ENCODE results near the gene LRRC9. TPM values are rescaled to one million over a fixed set of nuclear protein-coding genes. Genes with fewer than 3 reads are reported as not detected.

Gene LRRC9
- total and polyA plus RNA-seq, 2 experiments from 2014 or later: 2.2 to 3.1 TPM

DNA sequence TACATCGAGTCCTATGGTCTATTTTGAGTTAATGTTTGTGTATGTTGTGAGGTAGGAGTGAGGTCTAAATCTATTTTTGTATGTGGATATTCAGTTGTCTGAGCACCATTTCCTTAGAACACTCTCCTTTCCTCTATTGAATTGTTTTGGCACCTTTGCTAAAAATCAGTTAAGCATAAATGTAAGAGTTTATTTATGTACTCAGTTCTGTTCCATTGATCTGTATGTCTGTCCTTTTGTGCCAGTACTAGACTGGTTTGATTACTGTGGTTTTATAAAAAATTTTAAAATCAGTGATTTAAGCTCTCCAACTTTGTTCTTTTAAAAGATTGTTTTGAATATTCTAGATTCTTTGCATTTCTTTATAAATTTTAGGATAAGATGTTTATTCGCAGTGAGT lies 101.7 kb downstream of the LRRC9 start:
- no peak overlapping the region for H3K4me3 Mint-ChIP-seq
- no peak overlapping the region for H3K4me2 ChIP-seq
- no peaks in the 10 kb centered on the region; the same call in 2 of the 3 replicates for H3K9me3 Mint-ChIP-seq
- no peaks in the 10 kb centered on the region for H3K4me1 ChIP-seq (ENCODE audit: insufficient read depth)
- no peak for ATAC-seq
- no peaks in the 10 kb centered on the region for H4K20me1 ChIP-seq (replicated peaks; ENCODE audit: insufficient read depth)
- H3K27me3 ChIP-seq (ENCODE audit: insufficient read depth): no peaks in the 10 kb centered on the region
- no peak for DNase-seq (ENCODE audit: low spot score)
- H3K4me3 ChIP-seq: no peak overlapping the region
- no peaks in the 10 kb centered on the region for H3K36me3 Mint-ChIP-seq (ENCODE audit: low read depth)
- H3K36me3 ChIP-seq (ENCODE audit: insufficient read depth): no peaks in the 10 kb centered on the region
- H3K27ac Mint-ChIP-seq: no peak overlapping the region
- H2AFZ ChIP-seq: no peak overlapping the region
- no peaks in the 10 kb centered on the region for H3K9me2 ChIP-seq (ENCODE audit: insufficient read depth)
- no peak overlapping the region for H3K27ac ChIP-seq (ENCODE audit: low read depth)
- H3K27me3 Mint-ChIP-seq (ENCODE audit: insufficient read depth, low read depth, poor library complexity): no peaks in the 10 kb centered on the region
- H3K79me2 ChIP-seq (replicated peaks; ENCODE audit: insufficient read depth): no peaks in the 10 kb centered on the region
- no peak for TF ChIP-seq EZH2phosphoT487 (IDR thresholded peaks at IDR 0.05; ENCODE audit: unreplicated experiment)
- TF ChIP-seq JUNB (IDR thresholded peaks at IDR 0.05; ENCODE audit: unreplicated experiment): no peak
- no peak for TF ChIP-seq POLR2AphosphoS5 (IDR thresholded peaks at IDR 0.05; ENCODE audit: low read depth)
- TF ChIP-seq, protein P1, sequence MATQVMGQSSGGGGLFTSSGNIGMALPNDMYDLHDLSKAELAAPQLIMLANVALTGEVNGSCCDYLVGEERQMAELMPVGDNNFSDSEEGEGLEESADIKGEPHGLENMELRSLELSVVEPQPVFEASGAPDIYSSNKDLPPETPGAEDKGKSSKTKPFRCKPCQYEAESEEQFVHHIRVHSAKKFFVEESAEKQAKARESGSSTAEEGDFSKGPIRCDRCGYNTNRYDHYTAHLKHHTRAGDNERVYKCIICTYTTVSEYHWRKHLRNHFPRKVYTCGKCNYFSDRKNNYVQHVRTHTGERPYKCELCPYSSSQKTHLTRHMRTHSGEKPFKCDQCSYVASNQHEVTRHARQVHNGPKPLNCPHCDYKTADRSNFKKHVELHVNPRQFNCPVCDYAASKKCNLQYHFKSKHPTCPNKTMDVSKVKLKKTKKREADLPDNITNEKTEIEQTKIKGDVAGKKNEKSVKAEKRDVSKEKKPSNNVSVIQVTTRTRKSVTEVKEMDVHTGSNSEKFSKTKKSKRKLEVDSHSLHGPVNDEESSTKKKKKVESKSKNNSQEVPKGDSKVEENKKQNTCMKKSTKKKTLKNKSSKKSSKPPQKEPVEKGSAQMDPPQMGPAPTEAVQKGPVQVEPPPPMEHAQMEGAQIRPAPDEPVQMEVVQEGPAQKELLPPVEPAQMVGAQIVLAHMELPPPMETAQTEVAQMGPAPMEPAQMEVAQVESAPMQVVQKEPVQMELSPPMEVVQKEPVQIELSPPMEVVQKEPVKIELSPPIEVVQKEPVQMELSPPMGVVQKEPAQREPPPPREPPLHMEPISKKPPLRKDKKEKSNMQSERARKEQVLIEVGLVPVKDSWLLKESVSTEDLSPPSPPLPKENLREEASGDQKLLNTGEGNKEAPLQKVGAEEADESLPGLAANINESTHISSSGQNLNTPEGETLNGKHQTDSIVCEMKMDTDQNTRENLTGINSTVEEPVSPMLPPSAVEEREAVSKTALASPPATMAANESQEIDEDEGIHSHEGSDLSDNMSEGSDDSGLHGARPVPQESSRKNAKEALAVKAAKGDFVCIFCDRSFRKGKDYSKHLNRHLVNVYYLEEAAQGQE (IDR thresholded peaks at IDR 0.05; ENCODE audit: unreplicated experiment): no peak
- TF ChIP-seq ZNF331 (CRISPR knock-in tag; IDR thresholded peaks at IDR 0.05; ENCODE audit: low read depth): no peak
- no peak for TF ChIP-seq CREB1 (CRISPR knock-in tag; IDR thresholded peaks at IDR 0.05; ENCODE audit: low read depth)
- TF ChIP-seq, protein P2, sequence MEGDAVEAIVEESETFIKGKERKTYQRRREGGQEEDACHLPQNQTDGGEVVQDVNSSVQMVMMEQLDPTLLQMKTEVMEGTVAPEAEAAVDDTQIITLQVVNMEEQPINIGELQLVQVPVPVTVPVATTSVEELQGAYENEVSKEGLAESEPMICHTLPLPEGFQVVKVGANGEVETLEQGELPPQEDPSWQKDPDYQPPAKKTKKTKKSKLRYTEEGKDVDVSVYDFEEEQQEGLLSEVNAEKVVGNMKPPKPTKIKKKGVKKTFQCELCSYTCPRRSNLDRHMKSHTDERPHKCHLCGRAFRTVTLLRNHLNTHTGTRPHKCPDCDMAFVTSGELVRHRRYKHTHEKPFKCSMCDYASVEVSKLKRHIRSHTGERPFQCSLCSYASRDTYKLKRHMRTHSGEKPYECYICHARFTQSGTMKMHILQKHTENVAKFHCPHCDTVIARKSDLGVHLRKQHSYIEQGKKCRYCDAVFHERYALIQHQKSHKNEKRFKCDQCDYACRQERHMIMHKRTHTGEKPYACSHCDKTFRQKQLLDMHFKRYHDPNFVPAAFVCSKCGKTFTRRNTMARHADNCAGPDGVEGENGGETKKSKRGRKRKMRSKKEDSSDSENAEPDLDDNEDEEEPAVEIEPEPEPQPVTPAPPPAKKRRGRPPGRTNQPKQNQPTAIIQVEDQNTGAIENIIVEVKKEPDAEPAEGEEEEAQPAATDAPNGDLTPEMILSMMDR (conservative IDR thresholded peaks at IDR 0.05; ENCODE audit: low read depth in 2 of 2): no peak
- TF ChIP-seq, protein P3, sequence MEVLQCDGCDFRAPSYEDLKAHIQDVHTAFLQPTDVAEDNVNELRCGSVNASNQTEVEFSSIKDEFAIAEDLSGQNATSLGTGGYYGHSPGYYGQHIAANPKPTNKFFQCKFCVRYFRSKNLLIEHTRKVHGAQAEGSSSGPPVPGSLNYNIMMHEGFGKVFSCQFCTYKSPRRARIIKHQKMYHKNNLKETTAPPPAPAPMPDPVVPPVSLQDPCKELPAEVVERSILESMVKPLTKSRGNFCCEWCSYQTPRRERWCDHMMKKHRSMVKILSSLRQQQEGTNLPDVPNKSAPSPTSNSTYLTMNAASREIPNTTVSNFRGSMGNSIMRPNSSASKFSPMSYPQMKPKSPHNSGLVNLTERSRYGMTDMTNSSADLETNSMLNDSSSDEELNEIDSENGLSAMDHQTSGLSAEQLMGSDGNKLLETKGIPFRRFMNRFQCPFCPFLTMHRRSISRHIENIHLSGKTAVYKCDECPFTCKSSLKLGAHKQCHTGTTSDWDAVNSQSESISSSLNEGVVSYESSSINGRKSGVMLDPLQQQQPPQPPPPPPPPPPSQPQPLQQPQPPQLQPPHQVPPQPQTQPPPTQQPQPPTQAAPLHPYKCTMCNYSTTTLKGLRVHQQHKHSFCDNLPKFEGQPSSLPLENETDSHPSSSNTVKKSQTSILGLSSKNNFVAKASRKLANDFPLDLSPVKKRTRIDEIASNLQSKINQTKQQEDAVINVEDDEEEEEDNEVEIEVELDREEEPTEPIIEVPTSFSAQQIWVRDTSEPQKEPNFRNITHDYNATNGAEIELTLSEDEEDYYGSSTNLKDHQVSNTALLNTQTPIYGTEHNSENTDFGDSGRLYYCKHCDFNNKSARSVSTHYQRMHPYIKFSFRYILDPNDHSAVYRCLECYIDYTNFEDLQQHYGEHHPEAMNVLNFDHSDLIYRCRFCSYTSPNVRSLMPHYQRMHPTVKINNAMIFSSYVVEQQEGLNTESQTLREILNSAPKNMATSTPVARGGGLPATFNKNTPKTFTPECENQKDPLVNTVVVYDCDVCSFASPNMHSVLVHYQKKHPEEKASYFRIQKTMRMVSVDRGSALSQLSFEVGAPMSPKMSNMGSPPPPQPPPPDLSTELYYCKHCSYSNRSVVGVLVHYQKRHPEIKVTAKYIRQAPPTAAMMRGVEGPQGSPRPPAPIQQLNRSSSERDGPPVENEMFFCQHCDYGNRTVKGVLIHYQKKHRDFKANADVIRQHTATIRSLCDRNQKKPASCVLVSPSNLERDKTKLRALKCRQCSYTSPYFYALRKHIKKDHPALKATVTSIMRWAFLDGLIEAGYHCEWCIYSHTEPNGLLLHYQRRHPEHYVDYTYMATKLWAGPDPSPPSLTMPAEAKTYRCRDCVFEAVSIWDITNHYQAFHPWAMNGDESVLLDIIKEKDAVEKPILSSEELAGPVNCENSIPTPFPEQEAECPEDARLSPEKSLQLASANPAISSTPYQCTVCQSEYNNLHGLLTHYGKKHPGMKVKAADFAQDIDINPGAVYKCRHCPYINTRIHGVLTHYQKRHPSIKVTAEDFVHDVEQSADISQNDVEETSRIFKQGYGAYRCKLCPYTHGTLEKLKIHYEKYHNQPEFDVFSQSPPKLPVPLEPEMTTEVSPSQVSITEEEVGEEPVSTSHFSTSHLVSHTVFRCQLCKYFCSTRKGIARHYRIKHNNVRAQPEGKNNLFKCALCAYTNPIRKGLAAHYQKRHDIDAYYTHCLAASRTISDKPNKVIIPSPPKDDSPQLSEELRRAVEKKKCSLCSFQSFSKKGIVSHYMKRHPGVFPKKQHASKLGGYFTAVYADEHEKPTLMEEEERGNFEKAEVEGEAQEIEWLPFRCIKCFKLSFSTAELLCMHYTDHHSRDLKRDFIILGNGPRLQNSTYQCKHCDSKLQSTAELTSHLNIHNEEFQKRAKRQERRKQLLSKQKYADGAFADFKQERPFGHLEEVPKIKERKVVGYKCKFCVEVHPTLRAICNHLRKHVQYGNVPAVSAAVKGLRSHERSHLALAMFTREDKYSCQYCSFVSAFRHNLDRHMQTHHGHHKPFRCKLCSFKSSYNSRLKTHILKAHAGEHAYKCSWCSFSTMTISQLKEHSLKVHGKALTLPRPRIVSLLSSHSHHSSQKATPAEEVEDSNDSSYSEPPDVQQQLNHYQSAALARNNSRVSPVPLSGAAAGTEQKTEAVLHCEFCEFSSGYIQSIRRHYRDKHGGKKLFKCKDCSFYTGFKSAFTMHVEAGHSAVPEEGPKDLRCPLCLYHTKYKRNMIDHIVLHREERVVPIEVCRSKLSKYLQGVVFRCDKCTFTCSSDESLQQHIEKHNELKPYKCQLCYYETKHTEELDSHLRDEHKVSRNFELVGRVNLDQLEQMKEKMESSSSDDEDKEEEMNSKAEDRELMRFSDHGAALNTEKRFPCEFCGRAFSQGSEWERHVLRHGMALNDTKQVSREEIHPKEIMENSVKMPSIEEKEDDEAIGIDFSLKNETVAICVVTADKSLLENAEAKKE (CRISPR knock-in tag; IDR thresholded peaks at IDR 0.05): no peak
- no peak for TF ChIP-seq STAT1 (IDR thresholded peaks at IDR 0.05; ENCODE audit: unreplicated experiment)
- TF ChIP-seq, protein P4, sequence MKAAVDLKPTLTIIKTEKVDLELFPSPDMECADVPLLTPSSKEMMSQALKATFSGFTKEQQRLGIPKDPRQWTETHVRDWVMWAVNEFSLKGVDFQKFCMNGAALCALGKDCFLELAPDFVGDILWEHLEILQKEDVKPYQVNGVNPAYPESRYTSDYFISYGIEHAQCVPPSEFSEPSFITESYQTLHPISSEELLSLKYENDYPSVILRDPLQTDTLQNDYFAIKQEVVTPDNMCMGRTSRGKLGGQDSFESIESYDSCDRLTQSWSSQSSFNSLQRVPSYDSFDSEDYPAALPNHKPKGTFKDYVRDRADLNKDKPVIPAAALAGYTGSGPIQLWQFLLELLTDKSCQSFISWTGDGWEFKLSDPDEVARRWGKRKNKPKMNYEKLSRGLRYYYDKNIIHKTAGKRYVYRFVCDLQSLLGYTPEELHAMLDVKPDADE (IDR thresholded peaks at IDR 0.05): no peak
- TF ChIP-seq ZNF114 (CRISPR knock-in tag; IDR thresholded peaks at IDR 0.05): no peak
- no peak for TF ChIP-seq EZH2 (IDR thresholded peaks at IDR 0.05; ENCODE audit: low read depth, unreplicated experiment)
- no peak for TF ChIP-seq NANOG (IDR thresholded peaks at IDR 0.05; ENCODE audit: borderline replicate concordance)
- no peaks in the 10 kb centered on the region for H3F3A ChIP-seq (replicated peaks; ENCODE audit: low read depth)
- no peaks in the 10 kb centered on the region for H3K4me1 Mint-ChIP-seq
